NB4 (cell line): Measurements from ENCODE around the gene TEX14.

Experiments
- CTCF ChIP-seq: IDR thresholded peaks from one replicate; pipeline ENCODE4 v1.5.1; 2012; ENCODE audit warnings: low read depth, low read length
- MYC ChIP-seq: IDR thresholded peaks from 2 replicates; pipeline ENCODE4 v1.6.1; 2011; ENCODE audit warnings: low read depth, low read length

GRCh38 chr17:58680038-58680369 is 11.8 kb downstream of the TEX14 start:
- TF ChIP-seq MYC (no peak), CTCF (no peak)
